Measurements from ENCODE around the gene NAALADL2. TPM values are rescaled to one million over a fixed set of nuclear protein-coding genes. Genes with fewer than 3 reads are reported as not detected.

NAALADL2 gene
- total and polyA plus RNA-seq, 2 donors (not counting 1 experiment from before 2014, with no cell fraction given), result not detected

DNA sequence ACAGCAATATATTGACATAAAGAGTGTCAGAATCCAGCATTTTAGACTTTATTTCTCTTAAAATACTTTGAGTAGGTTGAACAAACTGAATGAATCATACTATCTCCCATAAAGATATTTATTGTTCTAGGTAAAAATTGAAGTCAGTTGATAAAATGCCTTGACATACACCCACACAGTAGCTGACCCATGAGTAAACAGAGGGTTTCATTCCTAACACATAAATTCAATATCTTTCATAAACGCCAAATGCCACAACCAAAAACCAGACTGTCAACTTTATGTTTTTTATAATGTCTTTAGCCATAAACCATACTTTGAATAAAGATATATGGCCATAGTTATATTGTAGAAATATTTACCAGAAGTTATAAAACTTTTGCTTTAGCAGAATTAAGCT is 742.4 kb downstream of the NAALADL2 start:
- intact Hi-C loops (cut with micrococcal nuclease), result no loop called here
- H3K9me3 ChIP-seq (ENCODE audit: control extremely low read depth in 1 of 3, control insufficient read depth in 2 of 3, insufficient read depth in 1 of 3, low read length in 2 of 3), result no peaks in the 10 kb centered on the region
- Mint-ChIP-seq H3K4me3 (no peak overlapping the region), H3K27ac (no peak overlapping the region), H3K4me1 (no peaks in the 10 kb centered on the region), H3K9me3 (ENCODE audit: insufficient read depth) (no peaks in the 10 kb centered on the region), H3K27me3 (no peaks in the 10 kb centered on the region)
- H3K79me2 ChIP-seq (ENCODE audit: control insufficient read depth, insufficient read depth, low read length), result no peaks in the 10 kb centered on the region
- ATAC-seq (ENCODE audit: low read depth), result no peak
- DNase-seq, result no peak
- no peak overlapping the region for H3K9ac ChIP-seq (ENCODE audit: low read length)
- H3K4me2 ChIP-seq (replicated peaks; ENCODE audit: low read depth, low read length, poor library complexity, severe bottlenecking), result no peak overlapping the region
- POLR2A ChIA-PET, result no interaction called here
- H3K4me1 ChIP-seq (ENCODE audit: control insufficient read depth in 2 of 2, insufficient read depth in 2 of 2, low read length in 2 of 2), result no peaks in the 10 kb centered on the region
- no peak overlapping the region for H3K4me3 ChIP-seq (ENCODE audit: control extremely low read depth in 1 of 5, extremely low read depth in 1 of 5, insufficient read depth in 1 of 5, low read depth in 2 of 5, low read length in 4 of 5)
- CTCF ChIA-PET, result no interaction called here
- no CpG with 5 or more reads among the region's 1 CpG for WGBS (ENCODE audit: insufficient coverage)
- no peak for TF ChIP-seq EZH2 (IDR thresholded peaks at IDR 0.05; ENCODE audit: borderline replicate concordance, insufficient read depth, low read depth, low read length, poor library complexity, severe bottlenecking)
- TF ChIP-seq, protein P1, sequence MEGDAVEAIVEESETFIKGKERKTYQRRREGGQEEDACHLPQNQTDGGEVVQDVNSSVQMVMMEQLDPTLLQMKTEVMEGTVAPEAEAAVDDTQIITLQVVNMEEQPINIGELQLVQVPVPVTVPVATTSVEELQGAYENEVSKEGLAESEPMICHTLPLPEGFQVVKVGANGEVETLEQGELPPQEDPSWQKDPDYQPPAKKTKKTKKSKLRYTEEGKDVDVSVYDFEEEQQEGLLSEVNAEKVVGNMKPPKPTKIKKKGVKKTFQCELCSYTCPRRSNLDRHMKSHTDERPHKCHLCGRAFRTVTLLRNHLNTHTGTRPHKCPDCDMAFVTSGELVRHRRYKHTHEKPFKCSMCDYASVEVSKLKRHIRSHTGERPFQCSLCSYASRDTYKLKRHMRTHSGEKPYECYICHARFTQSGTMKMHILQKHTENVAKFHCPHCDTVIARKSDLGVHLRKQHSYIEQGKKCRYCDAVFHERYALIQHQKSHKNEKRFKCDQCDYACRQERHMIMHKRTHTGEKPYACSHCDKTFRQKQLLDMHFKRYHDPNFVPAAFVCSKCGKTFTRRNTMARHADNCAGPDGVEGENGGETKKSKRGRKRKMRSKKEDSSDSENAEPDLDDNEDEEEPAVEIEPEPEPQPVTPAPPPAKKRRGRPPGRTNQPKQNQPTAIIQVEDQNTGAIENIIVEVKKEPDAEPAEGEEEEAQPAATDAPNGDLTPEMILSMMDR (IDR thresholded peaks at IDR 0.05), result no peak
- H3K36me3 ChIP-seq (replicated peaks in 1 of 2; ENCODE audit: control extremely low read depth in 1 of 2, control insufficient read depth in 1 of 2, extremely low read depth in 1 of 2, insufficient read depth in 2 of 2, low read length in 1 of 2), result no peaks in the 10 kb centered on the region
- H4K20me1 ChIP-seq (ENCODE audit: control insufficient read depth, insufficient read depth, low read length, poor library complexity, severe bottlenecking), result no peaks in the 10 kb centered on the region
- no peak overlapping the region for H2AFZ ChIP-seq (ENCODE audit: insufficient read depth, low read depth, low read length, poor library complexity, severe bottlenecking)
- H3K27ac ChIP-seq (ENCODE audit: low read length in 2 of 2), result no peak overlapping the region
- no peaks in the 10 kb centered on the region for H3K27me3 ChIP-seq (replicated peaks in 1 of 4; ENCODE audit: control extremely low read depth in 1 of 4, control insufficient read depth in 3 of 4, insufficient read depth in 4 of 4, low read length in 3 of 4)

DNA sequence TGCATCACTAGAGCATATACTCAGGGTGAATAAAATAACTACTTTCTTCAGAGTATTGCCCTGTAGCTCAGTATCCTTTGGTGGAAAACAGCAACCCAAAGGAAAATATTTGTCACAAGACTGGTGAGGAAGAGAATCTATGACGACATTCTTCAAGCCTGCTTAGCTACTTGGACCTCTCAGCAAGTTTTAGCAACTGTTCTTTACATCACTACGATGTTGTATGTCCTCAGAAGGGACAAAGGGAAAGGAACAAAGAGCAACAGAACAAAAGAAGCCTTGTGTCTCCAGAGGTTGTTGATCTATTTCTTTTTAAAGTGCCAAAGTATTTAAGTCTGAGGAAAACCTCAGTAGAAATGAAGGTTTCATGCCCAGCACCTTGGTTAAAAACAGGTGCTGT is 746.7 kb downstream of the NAALADL2 start:
- TF ChIP-seq, protein P1 (IDR thresholded peaks at IDR 0.05), result no peak
- Histone ChIP-seq H3K79me2 (ENCODE audit: control insufficient read depth, insufficient read depth, low read length) (no peaks in the 10 kb centered on the region), H3K4me1 (ENCODE audit: control insufficient read depth in 2 of 2, insufficient read depth in 2 of 2, low read length in 2 of 2) (no peaks in the 10 kb centered on the region), H3K9me3 (ENCODE audit: control extremely low read depth in 1 of 3, control insufficient read depth in 2 of 3, insufficient read depth in 1 of 3, low read length in 2 of 3) (no peaks in the 10 kb centered on the region), H3K27ac (ENCODE audit: low read length in 2 of 2) (no peak overlapping the region), H3K4me2 (replicated peaks; ENCODE audit: low read depth, low read length, poor library complexity, severe bottlenecking) (no peak overlapping the region), H4K20me1 (ENCODE audit: control insufficient read depth, insufficient read depth, low read length, poor library complexity, severe bottlenecking) (no peaks in the 10 kb centered on the region), H2AFZ (ENCODE audit: insufficient read depth, low read depth, low read length, poor library complexity, severe bottlenecking) (no peak overlapping the region), H3K27me3 (replicated peaks in 1 of 4; ENCODE audit: control extremely low read depth in 1 of 4, control insufficient read depth in 3 of 4, insufficient read depth in 4 of 4, low read length in 3 of 4) (no peaks in the 10 kb centered on the region), H3K4me3 (ENCODE audit: control extremely low read depth in 1 of 5, extremely low read depth in 1 of 5, insufficient read depth in 1 of 5, low read depth in 2 of 5, low read length in 4 of 5) (no peak overlapping the region), H3K36me3 (replicated peaks in 1 of 2; ENCODE audit: control extremely low read depth in 1 of 2, control insufficient read depth in 1 of 2, extremely low read depth in 1 of 2, insufficient read depth in 2 of 2, low read length in 1 of 2) (no peaks in the 10 kb centered on the region), H3K9ac (ENCODE audit: low read length) (no peak overlapping the region)
- no peaks in the 10 kb centered on the region for H3K27me3 Mint-ChIP-seq
- DNase-seq (no peak), ATAC-seq (ENCODE audit: low read depth) (no peak)
- H3K9me3 Mint-ChIP-seq (ENCODE audit: insufficient read depth), result no peaks in the 10 kb centered on the region
- ChIA-PET POLR2A (no interaction called here), CTCF (no interaction called here)
- intact Hi-C loops (cut with micrococcal nuclease), result no loop called here
- H3K4me1 Mint-ChIP-seq, result no peaks in the 10 kb centered on the region
- WGBS (ENCODE audit: insufficient coverage), result no CpG with 5 or more reads among the region's 2 CpGs
- no peak overlapping the region for H3K4me3 Mint-ChIP-seq
- H3K27ac Mint-ChIP-seq, result no peak overlapping the region

Measured in B cell (primary cell).